ENCODE results near the gene TRANK1. TPM values are rescaled to one million over a fixed set of nuclear protein-coding genes. Genes with fewer than 3 reads are reported as not detected.

Gene TRANK1
- total and polyA plus RNA-seq, 5 experiments from 2014 or later: 16.0 to 92.3 (median 20.3) TPM

GRCh38 chr3:36796881-36797280 is 148.0 kb downstream of the TRANK1 start:
- ATAC-seq (no peak), DNase-seq (no peak)
- Mint-ChIP-seq H3K27me3 (peaks cover 9 to 21% (median 14%) of the 10 kb centered on the region in 5 donors), H3K4me3 (no peak overlapping the region), H3K9me3 (peaks cover 0 to 1% (median 0%) of the 10 kb centered on the region in 9 donors), H3K4me1 (peaks cover 0 to 2% (median 0%) of the 10 kb centered on the region in 4 donors), H3K36me3 (no peaks in the 10 kb centered on the region), H3K27ac (no peak overlapping the region)
- POLR2A ChIA-PET: no interaction called here

GRCh38 chr3:36796161-36796560 is 148.7 kb downstream of the TRANK1 start:
- Mint-ChIP-seq H3K36me3 (no peaks in the 10 kb centered on the region), H3K9me3 (no peaks in the 10 kb centered on the region), H3K4me1 (peaks cover 0 to 2% (median 0%) of the 10 kb centered on the region in 4 donors), H3K27ac (no peak overlapping the region), H3K27me3 (peaks cover 2 to 18% (median 8%) of the 10 kb centered on the region in 5 donors), H3K4me3 (no peak overlapping the region)
- DNase-seq: no peak
- POLR2A ChIA-PET: no interaction called here
- no peak for ATAC-seq

GRCh38 chr3:36795622-36796021 is 149.2 kb downstream of the TRANK1 start:
- POLR2A ChIA-PET: no interaction called here
- H3K9me3 Mint-ChIP-seq: no peaks in the 10 kb centered on the region
- peaks cover 0 to 2% (median 0%) of the 10 kb centered on the region in 4 donors for H3K4me1 Mint-ChIP-seq
- H3K27ac Mint-ChIP-seq: peak overlapping the region in 1 of 10 donors; percentile 21
- H3K27me3 Mint-ChIP-seq: peaks cover 0 to 20% (median 5%) of the 10 kb centered on the region in 5 donors
- ATAC-seq: no peak
- no peaks in the 10 kb centered on the region for H3K36me3 Mint-ChIP-seq
- DNase-seq: no peak
- no peak overlapping the region for H3K4me3 Mint-ChIP-seq

GRCh38 chr3:36792342-36792741 is 152.5 kb downstream of the TRANK1 start:
- no peak overlapping the region for H3K27ac Mint-ChIP-seq
- DNase-seq (no peak), ATAC-seq (no peak)
- peaks cover 0 to 19% (median 0%) of the 10 kb centered on the region in 5 donors for H3K27me3 Mint-ChIP-seq
- no peak overlapping the region for H3K4me3 Mint-ChIP-seq
- H3K4me1 Mint-ChIP-seq: peaks cover 0 to 2% (median 0%) of the 10 kb centered on the region in 4 donors
- H3K36me3 Mint-ChIP-seq: no peaks in the 10 kb centered on the region
- POLR2A ChIA-PET: interaction anchor here (0.6 kb wide), 1 partner anchor 77 kb away, joined by 3 read pairs; no protein-coding TSS in a partner anchor
- H3K9me3 Mint-ChIP-seq: no peaks in the 10 kb centered on the region

GRCh38 chr3:36790765-36791164 is 154.1 kb downstream of the TRANK1 start:
- no peak for ATAC-seq
- Mint-ChIP-seq H3K4me1 (peaks cover 0 to 2% (median 0%) of the 10 kb centered on the region in 4 donors), H3K27me3 (peaks cover 0 to 19% (median 0%) of the 10 kb centered on the region in 5 donors), H3K36me3 (no peaks in the 10 kb centered on the region), H3K4me3 (no peak overlapping the region), H3K9me3 (no peaks in the 10 kb centered on the region), H3K27ac (no peak overlapping the region)
- DNase-seq: no peak
- POLR2A ChIA-PET: no interaction called here

DNA sequence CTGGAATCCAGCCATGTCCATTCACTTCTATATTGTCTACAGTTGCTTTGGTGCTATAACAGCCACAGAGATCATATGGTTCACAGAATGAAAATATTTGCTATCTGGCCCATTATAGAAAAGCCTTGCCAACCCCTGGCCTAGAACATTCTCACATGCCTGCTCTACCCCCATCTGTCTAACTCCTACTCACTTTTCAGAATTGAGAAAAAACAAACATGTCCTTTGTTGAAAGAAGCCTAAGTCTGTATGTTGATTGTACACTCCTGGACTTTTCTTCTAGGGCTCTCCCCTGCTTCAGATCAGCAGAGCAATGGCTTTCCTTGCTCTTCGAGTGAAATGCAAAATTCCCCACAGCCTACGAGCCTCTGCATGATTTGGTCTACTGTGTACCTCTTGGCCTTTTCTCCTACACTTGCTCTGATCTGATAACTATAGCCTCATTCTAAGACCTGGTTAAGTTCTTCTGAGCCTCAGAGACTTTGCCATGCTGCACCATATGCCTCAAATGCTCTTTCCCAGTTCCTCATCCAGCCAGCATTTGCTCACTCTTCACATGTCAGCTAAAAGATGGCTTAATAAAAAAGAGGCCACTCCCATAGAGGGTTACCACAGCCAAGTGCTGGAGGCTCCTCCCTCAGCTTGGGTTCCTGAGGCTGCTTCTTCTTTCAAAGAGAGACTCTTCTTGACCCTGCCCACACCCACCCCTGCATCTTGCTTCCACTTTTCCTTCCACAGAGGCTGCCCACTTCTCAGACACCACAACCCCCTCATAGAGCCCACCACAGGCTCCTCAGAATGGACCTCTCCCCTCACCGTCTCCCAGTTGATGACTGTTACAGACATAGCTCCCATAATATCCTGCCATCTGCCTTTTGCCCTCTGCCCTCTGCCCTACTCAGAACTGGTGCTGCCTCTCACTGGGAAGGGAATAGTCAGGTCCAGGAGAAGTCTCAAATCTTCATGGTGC is 157.6 kb downstream of the TRANK1 start:
- H3K36me3 Mint-ChIP-seq: no peaks in the 10 kb centered on the region
- H3K4me3 Mint-ChIP-seq: no peak overlapping the region
- H3K27ac Mint-ChIP-seq: no peak overlapping the region
- H3K4me1 Mint-ChIP-seq: no peaks in the 10 kb centered on the region
- no peaks in the 10 kb centered on the region for H3K9me3 Mint-ChIP-seq
- POLR2A ChIA-PET: no interaction called here
- peaks cover 0 to 18% (median 0%) of the 10 kb centered on the region in 5 donors for H3K27me3 Mint-ChIP-seq
- ATAC-seq (peak in 1 of 2 donors; percentile 18), DNase-seq (no peak)

GRCh38 chr3:36784138-36784635 is 160.7 kb downstream of the TRANK1 start:
- POLR2A ChIA-PET: no interaction called here
- no peak for ATAC-seq
- H3K27me3 Mint-ChIP-seq: peaks cover 0 to 4% (median 0%) of the 10 kb centered on the region in 5 donors
- DNase-seq: no peak
- no peak overlapping the region for H3K4me3 Mint-ChIP-seq
- no peaks in the 10 kb centered on the region for H3K36me3 Mint-ChIP-seq
- no peak overlapping the region for H3K27ac Mint-ChIP-seq
- H3K9me3 Mint-ChIP-seq: peaks cover 0 to 5% (median 0%) of the 10 kb centered on the region in 9 donors
- no peaks in the 10 kb centered on the region for H3K4me1 Mint-ChIP-seq

- no peak overlapping the region for H3K4me3 Mint-ChIP-seq
- DNase-seq (no peak), ATAC-seq (no peak)
- no peaks in the 10 kb centered on the region for H3K4me1 Mint-ChIP-seq
- H3K27me3 Mint-ChIP-seq: peaks cover 0 to 4% (median 0%) of the 10 kb centered on the region in 5 donors
- peaks cover 0 to 5% (median 0%) of the 10 kb centered on the region in 9 donors for H3K9me3 Mint-ChIP-seq
- H3K36me3 Mint-ChIP-seq: no peaks in the 10 kb centered on the region
- POLR2A ChIA-PET: no interaction called here
- no peak overlapping the region for H3K27ac Mint-ChIP-seq
Observed at GRCh38 chr3:36777424-36778218, 167.2 kb downstream of the TRANK1 start.

Other genes starting within 250 kb of the TRANK1 start
- gene DCLK3, start 180.5 kb downstream of the TRANK1 start, total RNA-seq: not detected
- not detected for gene DCLK3, start 180.5 kb downstream of the TRANK1 start, polyA plus RNA-seq
- 10 to 100 TPM; 43.3 to 43.5 TPM for gene EPM2AIP1, start 48.1 kb upstream of the TRANK1 start, total RNA-seq
- gene EPM2AIP1, start 48.1 kb upstream of the TRANK1 start, polyA plus RNA-seq: 1 to 10 TPM; 5.1 to 6.1 (median 5.2) TPM
- gene MLH1, start 48.5 kb upstream of the TRANK1 start, total RNA-seq: 10 to 100 TPM; 34.6 to 36.1 TPM
- gene MLH1, start 48.5 kb upstream of the TRANK1 start, polyA plus RNA-seq: 10 to 100 TPM; 17.1 to 24.4 (median 24.0) TPM
- gene LRRFIP2, start 229.5 kb upstream of the TRANK1 start, total RNA-seq: 10 to 100 TPM; 33.0 to 34.0 TPM
- gene LRRFIP2, start 229.5 kb upstream of the TRANK1 start, polyA plus RNA-seq: 10 to 100 TPM; 11.2 to 14.6 (median 12.3) TPM